GM23338 (cell line): ENCODE data around the gene POLK. TPM values are rescaled to one million over a fixed set of nuclear protein-coding genes. Genes with fewer than 3 reads are reported as not detected.

ENCODE experiments used
- ZNF462 ChIP-seq: fragments of 250-450 bp; sonication (Bioruptor Pico); IDR thresholded peaks from 2 replicates; pipeline ENCODE4 v1.5.0; 2020; ENCODE audit warnings: mild to moderate bottlenecking, moderate library complexity
- polyA plus RNA-seq: library from polyadenylated mRNA; unstranded; fragments of >200 nt; fragmentation: Nextera tagmentation; extraction: Ambion mirVana; gene quantifications from 2 replicates; pipeline ENCODE4 v1.2.1, GENCODE V29; 2016
- small RNA-seq: library from RNA; depleted of rRNA; stranded (forward); fragments of <200 nt; gene quantifications from one replicate; pipeline ENCODE3, GENCODE V24; 2014; ENCODE audit warnings: low replicate concordance
- total RNA-seq: library from RNA; depleted of rRNA; stranded (reverse); fragments of >200 nt; shearing (Covaris generic); gene quantifications from 2 replicates; pipeline ENCODE4 v1.2.3, GENCODE V29; 2014; rRNA removed

The POLK gene
- total and polyA plus RNA-seq, 2 experiments from 2014 or later: 6.3 to 14.5 TPM

- no peak for TF ChIP-seq ZNF462 (CRISPR knock-in tag)
These were observed 137.0 kb downstream of the POLK start (continued) for GRCh38 chr5:75648712-75649111.

Small RNA genes lying within 50 kb of the gene (small RNA-seq; reads per million reads assigned to genes)
- not detected for gene RNU7-175P

Other genes with a start within 250 kb of the POLK start
- 331 and 381 TPM in 2 replicates for gene HMGCR, start 174.7 kb upstream of the POLK start, total RNA-seq
- gene HMGCR, start 174.7 kb upstream of the POLK start, polyA plus RNA-seq: 60.6 and 72.2 TPM in 2 replicates
- gene CERT1, start 262 bp upstream of the POLK start, total RNA-seq: 38.9 and 40.7 TPM in 2 replicates
- gene CERT1, start 262 bp upstream of the POLK start, polyA plus RNA-seq: 36.5 and 37.5 TPM in 2 replicates
- 0.73 TPM in 1 of 2 replicates, not detected in the other for gene ANKDD1B, start 99.6 kb downstream of the POLK start, total RNA-seq
- gene ANKDD1B, start 99.6 kb downstream of the POLK start, polyA plus RNA-seq: 0.28 and 0.40 TPM in 2 replicates
- 25.2 and 25.9 TPM in 2 replicates for gene POC5, start 205.5 kb downstream of the POLK start, total RNA-seq
- 12.9 and 16.2 TPM in 2 replicates for gene POC5, start 205.5 kb downstream of the POLK start, polyA plus RNA-seq